Breast epithelium (tissue), 4 donors: ENCODE data around the gene MAPK11. TPM values are rescaled to one million over a fixed set of nuclear protein-coding genes. Genes with fewer than 3 reads are reported as not detected.
"Not testable (repeated sequence)": the region's sequence is repeated elsewhere in the genome, so short reads cannot be mapped to it uniquely, and the experiment has no call there.

Experiments used
- DNase-seq, 2 donors: peaks; one replicate each; pipeline ENCODE4 v3.0.0-alpha.2; 2019; ENCODE audit warnings: low spot score in 2 of 2
- H3K27ac ChIP-seq, 2 donors: fragments of 200-600 bp; sonication (generic) in 1 of 2; one replicate each; pipeline ENCODE4 v1.5.1; 2016 to 2019; ENCODE audit warnings: mild to moderate bottlenecking in 1 of 2
- H3K27me3 ChIP-seq, 2 donors: fragments of 200-600 bp; sonication (generic) in 1 of 2; one replicate each; pipeline versions ENCODE4 v1.5.1 to v1.6.0; 2017 to 2019; ENCODE audit warnings: control low read depth in 1 of 2, mild to moderate bottlenecking in 1 of 2
- H3K36me3 ChIP-seq: fragments of 200-600 bp; one replicate; pipeline ENCODE4 v1.5.1; 2019
- H3K4me1 ChIP-seq, 2 donors: fragments of 200-600 bp; sonication (generic); one replicate each; pipeline ENCODE4 v1.5.1; 2016 to 2019; ENCODE audit warnings: control low read depth in 1 of 2
- H3K4me3 ChIP-seq, 3 donors: fragments of 200-600 bp; sonication (generic); 1 replicate in 2 of 3; 2 replicates in 1 of 3; pipeline ENCODE4 v1.5.1; 2016 to 2019; ENCODE audit warnings: mild to moderate bottlenecking in 3 of 3, moderate library complexity in 2 of 3
- H3K9me3 ChIP-seq, 2 donors: fragments of 200-600 bp; sonication (generic) in 1 of 2; one replicate each; pipeline ENCODE4 v1.5.1; 2016 to 2019; ENCODE audit warnings: control low read depth in 1 of 2
- CTCF ChIP-seq, 3 donors: fragments of 450-650 bp; IDR thresholded peaks; one replicate each; pipeline ENCODE4 v1.5.1; 2016 to 2017; ENCODE audit warnings: antibody characterized with exemption in 3 of 3, mild to moderate bottlenecking in 3 of 3, moderate library complexity in 3 of 3
- POLR2A ChIP-seq: fragments of 450-650 bp; IDR thresholded peaks from one replicate; pipeline ENCODE4 v1.6.1; 2016; ENCODE audit warnings: antibody characterized with exemption, mild to moderate bottlenecking, moderate library complexity
- POLR2AphosphoS5 ChIP-seq, 3 donors: sonication (generic); formaldehyde crosslinking; IDR thresholded peaks; one replicate each; pipeline ENCODE4 v1.6.1; 2017; ENCODE audit warnings: antibody characterized with exemption in 3 of 3
- intact Hi-C: fragments of 100-400 bp; cut with DNase I; formaldehyde crosslinking; loops from one replicate; pipeline ENCODE4 v1.15.1; 2023; ENCODE audit warnings: low total_unique reads
- total RNA-seq, 3 donors: library from RNA; depleted of rRNA; stranded (reverse); fragments of >200 nt; gene quantifications; one replicate each; pipeline ENCODE4 v1.1.0, GENCODE V29; 2016

The MAPK11 gene
- total RNA-seq, 3 donors from 2014 or later, result 5.7 to 16.5 (median 13.4) TPM

GRCh38 chr22:50276143-50276542 is 6.0 kb upstream of the MAPK11 start:
- no peaks in the 10 kb centered on the region for H3K27me3 ChIP-seq
- peaks cover 4 to 11% of the 10 kb centered on the region in 2 donors for H3K4me1 ChIP-seq
- TF ChIP-seq POLR2AphosphoS5 (IDR thresholded peaks at IDR 0.05) (no peak), CTCF (IDR thresholded peaks at IDR 0.05) (no peak), POLR2A (no peak)
- no peak overlapping the region for H3K4me3 ChIP-seq
- peak overlapping the region in 1 of 2 donors; percentile 58 for H3K27ac ChIP-seq
- DNase-seq, result peak in 1 of 2 donors; percentile 69
- intact Hi-C loops, result no loop called here
- no peaks in the 10 kb centered on the region for H3K9me3 ChIP-seq
- peaks cover 22% of the 10 kb centered on the region for H3K36me3 ChIP-seq

DNA sequence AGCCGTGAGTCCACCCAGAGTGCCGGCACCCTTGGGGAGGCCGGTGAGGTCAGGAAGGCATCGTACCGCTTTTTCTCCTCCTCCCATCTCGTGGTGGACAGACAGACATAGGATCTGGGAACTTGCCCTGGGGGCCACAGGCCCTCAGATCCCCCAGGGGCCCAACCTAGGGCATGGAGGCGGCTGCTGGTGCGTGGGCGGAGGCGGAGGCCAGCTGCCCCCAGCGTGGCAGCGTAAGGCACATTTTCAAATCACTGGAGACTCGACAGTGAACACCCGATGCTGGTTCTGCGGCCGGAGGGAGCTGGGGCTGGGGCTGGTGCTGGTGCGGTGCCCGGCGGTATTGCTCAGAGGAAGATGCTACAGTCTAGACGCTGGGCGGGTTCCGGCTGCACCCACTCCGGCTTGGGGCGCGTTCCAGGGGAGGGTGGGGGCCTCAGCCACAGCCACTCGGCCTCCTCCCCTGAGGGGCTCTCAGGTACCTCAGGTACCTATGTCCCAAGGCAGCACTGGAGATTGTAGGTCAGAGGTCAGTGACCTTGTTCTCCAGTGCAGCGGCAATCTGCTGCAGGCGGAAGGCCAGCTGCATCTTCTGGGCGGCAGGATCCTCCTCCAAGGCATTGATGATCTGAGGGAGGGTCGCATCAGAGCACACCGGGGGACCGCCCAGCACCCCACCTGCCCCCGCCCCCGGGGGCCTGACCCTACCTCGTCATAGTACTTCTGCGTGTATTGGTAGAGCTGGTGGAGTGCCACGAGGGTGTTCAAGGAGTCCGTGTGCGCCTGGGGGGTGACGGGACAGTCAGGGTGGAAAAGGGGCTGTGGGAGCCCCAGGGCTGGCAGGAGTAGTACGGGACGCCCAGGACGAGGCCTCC is 5.2 kb upstream of the MAPK11 start:
- Histone ChIP-seq H3K36me3 (peaks cover 22% of the 10 kb centered on the region), H3K27ac (peak overlapping the region in 1 of 2 donors; percentile 58), H3K4me3 (no peak overlapping the region), H3K4me1 (peaks cover 7 to 18% of the 10 kb centered on the region in 2 donors), H3K27me3 (no peaks in the 10 kb centered on the region), H3K9me3 (no peaks in the 10 kb centered on the region)
- TF ChIP-seq POLR2AphosphoS5 (IDR thresholded peaks at IDR 0.05) (no peak), POLR2A (no peak), CTCF (IDR thresholded peaks at IDR 0.05) (no peak)
- intact Hi-C loops, result no loop called here
- DNase-seq, result no peak

DNA sequence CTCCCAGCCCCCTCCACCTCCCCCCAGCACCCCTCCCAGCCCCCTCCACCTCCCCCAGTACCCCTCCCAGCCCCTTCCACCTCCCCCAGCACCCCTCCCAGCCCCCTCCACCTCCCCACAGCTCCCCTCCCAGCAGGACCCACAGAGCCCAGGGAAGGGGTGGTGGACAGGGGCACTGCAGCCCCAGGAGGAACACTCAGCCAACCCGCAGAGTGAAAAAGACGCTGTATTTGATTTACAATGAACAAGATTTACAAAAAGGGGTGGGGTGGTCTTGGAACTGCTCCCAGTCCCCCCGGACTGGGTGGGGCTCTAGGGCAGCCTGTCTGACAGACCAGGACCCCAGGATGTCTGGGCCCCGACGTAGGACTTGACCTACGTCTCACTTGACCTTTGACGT is 4.6 kb upstream of the MAPK11 start:
- Histone ChIP-seq H3K9me3 (no peaks in the 10 kb centered on the region), H3K36me3 (peaks cover 18% of the 10 kb centered on the region), H3K4me3 (no peak overlapping the region), H3K27me3 (no peaks in the 10 kb centered on the region), H3K27ac (no peak overlapping the region), H3K4me1 (peaks cover 7 to 20% of the 10 kb centered on the region in 2 donors)
- intact Hi-C loops, result loop anchor here (5.0 kb wide), 1 partner anchor 53 kb away; the partner anchor contains the start of gene DENND6B
- TF ChIP-seq POLR2A (no peak), POLR2AphosphoS5 (IDR thresholded peaks at IDR 0.05) (no peak), CTCF (IDR thresholded peaks at IDR 0.05) (no peak)
- no peak for DNase-seq

GRCh38 chr22:50274311-50274710 is 4.1 kb upstream of the MAPK11 start:
- Histone ChIP-seq H3K27me3 (no peaks in the 10 kb centered on the region), H3K27ac (no peak overlapping the region), H3K4me1 (peaks cover 7 to 22% of the 10 kb centered on the region in 2 donors), H3K36me3 (peaks cover 14% of the 10 kb centered on the region), H3K9me3 (no peaks in the 10 kb centered on the region), H3K4me3 (no peak overlapping the region)
- TF ChIP-seq CTCF (IDR thresholded peaks at IDR 0.05) (peak in 1 of 3 donors; percentile 14), POLR2A (no peak), POLR2AphosphoS5 (IDR thresholded peaks at IDR 0.05) (peak in 1 of 3 donors; percentile 7)
- intact Hi-C loops, result loop anchor here (5.0 kb wide), 1 partner anchor 53 kb away; the partner anchor contains the start of gene DENND6B
- DNase-seq, result no peak

GRCh38 chr22:50273781-50274180 is 3.6 kb upstream of the MAPK11 start:
- not testable (repeated sequence) for H3K36me3 ChIP-seq, H3K27ac ChIP-seq, H3K27me3 ChIP-seq, H3K9me3 ChIP-seq, DNase-seq, H3K4me3 ChIP-seq
- intact Hi-C loops, result loop anchor here (5.0 kb wide), 1 partner anchor 54 kb away; the partner anchor contains the start of gene DENND6B
- H3K4me1 ChIP-seq, result peaks cover 7 to 23% of the 10 kb centered on the region in 2 donors

GRCh38 chr22:50273352-50273751 is 3.2 kb upstream of the MAPK11 start:
- intact Hi-C loops, result loop anchor here (5.0 kb wide), 1 partner anchor 54 kb away; the partner anchor contains the start of gene DENND6B
- H3K27ac ChIP-seq, H3K4me3 ChIP-seq, H3K36me3 ChIP-seq, DNase-seq, H3K9me3 ChIP-seq, H3K27me3 ChIP-seq: not testable (repeated sequence)
- H3K4me1 ChIP-seq, result peaks cover 7 to 27% of the 10 kb centered on the region in 2 donors
